ENCODE measurements around the gene C7orf25.

Gene C7orf25

GRCh38 chr7:42869131-42870020, 42.5 kb downstream of the C7orf25 start:
- TF ChIP-seq CTCF (conservative IDR thresholded peaks at IDR 0.05) = no peak
- no peak overlapping the region for H3K27ac ChIP-seq

- TF ChIP-seq CTCF (conservative IDR thresholded peaks at IDR 0.05) = no peak
- no peak overlapping the region for H3K27ac ChIP-seq
Observed at GRCh38 chr7:42868480-42868879, 43.4 kb downstream of the C7orf25 start.
